ENCODE data around the gene SPOCD1.

DNA sequence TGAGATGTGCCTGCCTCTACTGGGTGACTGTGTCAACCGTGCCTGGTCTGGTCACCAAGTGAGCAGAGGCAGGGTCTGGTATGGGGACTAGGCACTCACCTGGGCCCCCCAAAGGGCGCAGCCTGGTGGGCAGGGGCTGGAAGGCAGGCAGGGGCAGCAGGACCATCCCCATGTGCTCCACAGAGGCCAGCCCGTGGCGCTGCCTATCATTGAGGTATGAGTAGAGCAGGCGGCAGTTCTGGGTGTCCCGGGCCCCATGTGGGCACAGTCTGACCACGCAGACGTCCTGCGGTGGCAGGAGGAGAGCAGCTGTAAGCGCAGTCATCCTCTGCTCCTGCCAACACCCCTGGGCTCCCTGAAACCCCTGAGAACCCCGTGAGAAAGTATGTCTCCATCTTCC lies 23.7 kb downstream of the SPOCD1 start:
- TF ChIP-seq, protein P1, sequence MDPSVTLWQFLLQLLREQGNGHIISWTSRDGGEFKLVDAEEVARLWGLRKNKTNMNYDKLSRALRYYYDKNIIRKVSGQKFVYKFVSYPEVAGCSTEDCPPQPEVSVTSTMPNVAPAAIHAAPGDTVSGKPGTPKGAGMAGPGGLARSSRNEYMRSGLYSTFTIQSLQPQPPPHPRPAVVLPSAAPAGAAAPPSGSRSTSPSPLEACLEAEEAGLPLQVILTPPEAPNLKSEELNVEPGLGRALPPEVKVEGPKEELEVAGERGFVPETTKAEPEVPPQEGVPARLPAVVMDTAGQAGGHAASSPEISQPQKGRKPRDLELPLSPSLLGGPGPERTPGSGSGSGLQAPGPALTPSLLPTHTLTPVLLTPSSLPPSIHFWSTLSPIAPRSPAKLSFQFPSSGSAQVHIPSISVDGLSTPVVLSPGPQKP (IDR thresholded peaks at IDR 0.05; ENCODE audit: low read depth, low read length) = no peak
- TF ChIP-seq POLR2A (IDR thresholded peaks at IDR 0.05; ENCODE audit: low read length) (no peak), ZC3H11A (IDR thresholded peaks at IDR 0.05) (no peak), POLR2AphosphoS2 (conservative IDR thresholded peaks at IDR 0.05; ENCODE audit: low read length) (no peak), NFE2L2 (conservative IDR thresholded peaks at IDR 0.05; ENCODE audit: low read length) (no peak)
- TF ChIP-seq, protein P2, sequence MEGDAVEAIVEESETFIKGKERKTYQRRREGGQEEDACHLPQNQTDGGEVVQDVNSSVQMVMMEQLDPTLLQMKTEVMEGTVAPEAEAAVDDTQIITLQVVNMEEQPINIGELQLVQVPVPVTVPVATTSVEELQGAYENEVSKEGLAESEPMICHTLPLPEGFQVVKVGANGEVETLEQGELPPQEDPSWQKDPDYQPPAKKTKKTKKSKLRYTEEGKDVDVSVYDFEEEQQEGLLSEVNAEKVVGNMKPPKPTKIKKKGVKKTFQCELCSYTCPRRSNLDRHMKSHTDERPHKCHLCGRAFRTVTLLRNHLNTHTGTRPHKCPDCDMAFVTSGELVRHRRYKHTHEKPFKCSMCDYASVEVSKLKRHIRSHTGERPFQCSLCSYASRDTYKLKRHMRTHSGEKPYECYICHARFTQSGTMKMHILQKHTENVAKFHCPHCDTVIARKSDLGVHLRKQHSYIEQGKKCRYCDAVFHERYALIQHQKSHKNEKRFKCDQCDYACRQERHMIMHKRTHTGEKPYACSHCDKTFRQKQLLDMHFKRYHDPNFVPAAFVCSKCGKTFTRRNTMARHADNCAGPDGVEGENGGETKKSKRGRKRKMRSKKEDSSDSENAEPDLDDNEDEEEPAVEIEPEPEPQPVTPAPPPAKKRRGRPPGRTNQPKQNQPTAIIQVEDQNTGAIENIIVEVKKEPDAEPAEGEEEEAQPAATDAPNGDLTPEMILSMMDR (IDR thresholded peaks at IDR 0.05) = no peak
- TF ChIP-seq, protein P3, sequence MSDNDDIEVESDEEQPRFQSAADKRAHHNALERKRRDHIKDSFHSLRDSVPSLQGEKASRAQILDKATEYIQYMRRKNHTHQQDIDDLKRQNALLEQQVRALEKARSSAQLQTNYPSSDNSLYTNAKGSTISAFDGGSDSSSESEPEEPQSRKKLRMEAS (IDR thresholded peaks at IDR 0.05) = no peak
